ENCODE results near the gene TNNC2.

Gene TNNC2

GRCh38 chr20:45780159-45780558 is 47.0 kb downstream of the TNNC2 start:
- H2AFZ ChIP-seq (ENCODE audit: low read length) = no peak overlapping the region
- H3K4me3 ChIP-seq (ENCODE audit: low read depth, low read length, poor library complexity, severe bottlenecking) = no peak overlapping the region
- H3K4me2 ChIP-seq (ENCODE audit: low read length) = no peak overlapping the region
- no peaks in the 10 kb centered on the region for H4K20me1 ChIP-seq (ENCODE audit: insufficient read depth, low read length)
- no peaks in the 10 kb centered on the region for H3F3A ChIP-seq (ENCODE audit: insufficient read depth, low read length)
- H3K27ac ChIP-seq (ENCODE audit: low read depth, low read length, poor library complexity, severe bottlenecking) = no peak overlapping the region
- H3K9me3 ChIP-seq (ENCODE audit: low read length) = no peaks in the 10 kb centered on the region
- no peak overlapping the region for H3K9ac ChIP-seq (ENCODE audit: low read length)
- H3K27me3 ChIP-seq (ENCODE audit: insufficient read depth, low read length) = 0 out of 2 replicates have a peak, but pooled peaks cover 5% of the 10 kb centered on the region
- no peaks in the 10 kb centered on the region for H3K9me2 ChIP-seq (ENCODE audit: low read depth, low read length)
- TF ChIP-seq EZH2 (IDR thresholded peaks at IDR 0.05; ENCODE audit: borderline replicate concordance, low read length) = no peak
- H3K79me2 ChIP-seq (ENCODE audit: insufficient read depth, low read length) = no peaks in the 10 kb centered on the region
- H3K36me3 ChIP-seq (ENCODE audit: insufficient read depth, low read length) = no peaks in the 10 kb centered on the region
- H3K4me1 ChIP-seq (ENCODE audit: insufficient read depth, low read length, severe bottlenecking) = no peaks in the 10 kb centered on the region

- Histone ChIP-seq H3K4me3 (ENCODE audit: low read depth, low read length, poor library complexity, severe bottlenecking) (no peak overlapping the region), H3F3A (ENCODE audit: insufficient read depth, low read length) (no peaks in the 10 kb centered on the region), H3K27me3 (ENCODE audit: insufficient read depth, low read length) (0 out of 2 replicates have a peak, but pooled peaks cover 5% of the 10 kb centered on the region), H3K27ac (ENCODE audit: low read depth, low read length, poor library complexity, severe bottlenecking) (no peak overlapping the region), H3K36me3 (ENCODE audit: insufficient read depth, low read length) (no peaks in the 10 kb centered on the region), H3K9ac (ENCODE audit: low read length) (no peak overlapping the region), H3K9me2 (ENCODE audit: low read depth, low read length) (no peaks in the 10 kb centered on the region), H3K79me2 (ENCODE audit: insufficient read depth, low read length) (no peaks in the 10 kb centered on the region), H4K20me1 (ENCODE audit: insufficient read depth, low read length) (no peaks in the 10 kb centered on the region), H3K9me3 (ENCODE audit: low read length) (no peaks in the 10 kb centered on the region), H2AFZ (ENCODE audit: low read length) (no peak overlapping the region), H3K4me2 (ENCODE audit: low read length) (no peak overlapping the region), H3K4me1 (ENCODE audit: insufficient read depth, low read length, severe bottlenecking) (no peaks in the 10 kb centered on the region)
- no peak for TF ChIP-seq EZH2 (IDR thresholded peaks at IDR 0.05; ENCODE audit: borderline replicate concordance, low read length)
- TF ChIP-seq, protein P1, sequence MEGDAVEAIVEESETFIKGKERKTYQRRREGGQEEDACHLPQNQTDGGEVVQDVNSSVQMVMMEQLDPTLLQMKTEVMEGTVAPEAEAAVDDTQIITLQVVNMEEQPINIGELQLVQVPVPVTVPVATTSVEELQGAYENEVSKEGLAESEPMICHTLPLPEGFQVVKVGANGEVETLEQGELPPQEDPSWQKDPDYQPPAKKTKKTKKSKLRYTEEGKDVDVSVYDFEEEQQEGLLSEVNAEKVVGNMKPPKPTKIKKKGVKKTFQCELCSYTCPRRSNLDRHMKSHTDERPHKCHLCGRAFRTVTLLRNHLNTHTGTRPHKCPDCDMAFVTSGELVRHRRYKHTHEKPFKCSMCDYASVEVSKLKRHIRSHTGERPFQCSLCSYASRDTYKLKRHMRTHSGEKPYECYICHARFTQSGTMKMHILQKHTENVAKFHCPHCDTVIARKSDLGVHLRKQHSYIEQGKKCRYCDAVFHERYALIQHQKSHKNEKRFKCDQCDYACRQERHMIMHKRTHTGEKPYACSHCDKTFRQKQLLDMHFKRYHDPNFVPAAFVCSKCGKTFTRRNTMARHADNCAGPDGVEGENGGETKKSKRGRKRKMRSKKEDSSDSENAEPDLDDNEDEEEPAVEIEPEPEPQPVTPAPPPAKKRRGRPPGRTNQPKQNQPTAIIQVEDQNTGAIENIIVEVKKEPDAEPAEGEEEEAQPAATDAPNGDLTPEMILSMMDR (IDR thresholded peaks at IDR 0.05; ENCODE audit: low read length) = no peak
Observed at GRCh38 chr20:45779011-45779915, 47.8 kb downstream of the TNNC2 start.

GRCh38 chr20:45776931-45777330 is 50.2 kb downstream of the TNNC2 start:
- TF ChIP-seq, protein P1 (IDR thresholded peaks at IDR 0.05; ENCODE audit: low read length) = no peak
- no peak for TF ChIP-seq EZH2 (IDR thresholded peaks at IDR 0.05; ENCODE audit: borderline replicate concordance, low read length)
- Histone ChIP-seq H3K79me2 (ENCODE audit: insufficient read depth, low read length) (no peaks in the 10 kb centered on the region), H3K4me2 (ENCODE audit: low read length) (no peak overlapping the region), H3K27me3 (ENCODE audit: insufficient read depth, low read length) (no peaks in the 10 kb centered on the region), H3K4me1 (ENCODE audit: insufficient read depth, low read length, severe bottlenecking) (no peaks in the 10 kb centered on the region), H3K36me3 (ENCODE audit: insufficient read depth, low read length) (no peaks in the 10 kb centered on the region), H3K9me3 (ENCODE audit: low read length) (no peaks in the 10 kb centered on the region), H3K9ac (ENCODE audit: low read length) (no peak overlapping the region), H3F3A (ENCODE audit: insufficient read depth, low read length) (no peaks in the 10 kb centered on the region), H3K9me2 (ENCODE audit: low read depth, low read length) (no peaks in the 10 kb centered on the region), H3K27ac (ENCODE audit: low read depth, low read length, poor library complexity, severe bottlenecking) (no peak overlapping the region), H3K4me3 (ENCODE audit: low read depth, low read length, poor library complexity, severe bottlenecking) (no peak overlapping the region), H2AFZ (ENCODE audit: low read length) (no peak overlapping the region), H4K20me1 (ENCODE audit: insufficient read depth, low read length) (no peaks in the 10 kb centered on the region)
